ENCODE results near the gene TRDMT1.

Gene TRDMT1

GRCh38 chr10:17106991-17107390 is 94.5 kb downstream of the TRDMT1 start:
- no peaks in the 10 kb centered on the region for H3K36me3 Mint-ChIP-seq (ENCODE audit: insufficient read depth)
- H3K4me3 Mint-ChIP-seq = no peak overlapping the region
- no peaks in the 10 kb centered on the region for H3K4me1 Mint-ChIP-seq (ENCODE audit: low read depth in 2 of 2)
- H3K27me3 Mint-ChIP-seq = no peaks in the 10 kb centered on the region
- no peaks in the 10 kb centered on the region for H3K9me3 Mint-ChIP-seq
- no peak overlapping the region for H3K27ac Mint-ChIP-seq
- DNase-seq (no peak), ATAC-seq (replicated peaks) (no peak)

GRCh38 chr10:17101910-17102266 is 99.6 kb downstream of the TRDMT1 start:
- Mint-ChIP-seq H3K36me3 (ENCODE audit: insufficient read depth) (no peaks in the 10 kb centered on the region), H3K27me3 (no peaks in the 10 kb centered on the region), H3K27ac (peak overlapping the region in 1 of 2 donors; percentile 36), H3K4me1 (ENCODE audit: low read depth in 2 of 2) (no peaks in the 10 kb centered on the region), H3K4me3 (no peak overlapping the region), H3K9me3 (no peaks in the 10 kb centered on the region)
- ATAC-seq (replicated peaks) (no peak), DNase-seq (no peak)

GRCh38 chr10:17101257-17101909 is 100.1 kb downstream of the TRDMT1 start:
- ATAC-seq (replicated peaks) (no peak), DNase-seq (no peak)
- Mint-ChIP-seq H3K36me3 (ENCODE audit: insufficient read depth) (no peaks in the 10 kb centered on the region), H3K27ac (peak overlapping the region in 1 of 2 donors; percentile 36), H3K9me3 (no peaks in the 10 kb centered on the region), H3K27me3 (no peaks in the 10 kb centered on the region), H3K4me1 (ENCODE audit: low read depth in 2 of 2) (no peaks in the 10 kb centered on the region), H3K4me3 (no peak overlapping the region)

GRCh38 chr10:17100586-17100985 is 100.9 kb downstream of the TRDMT1 start:
- Mint-ChIP-seq H3K27me3 (no peaks in the 10 kb centered on the region), H3K9me3 (no peaks in the 10 kb centered on the region), H3K4me1 (ENCODE audit: low read depth in 2 of 2) (no peaks in the 10 kb centered on the region), H3K27ac (no peak overlapping the region), H3K4me3 (no peak overlapping the region), H3K36me3 (ENCODE audit: insufficient read depth) (no peaks in the 10 kb centered on the region)
- DNase-seq (no peak), ATAC-seq (replicated peaks) (no peak)

- no peaks in the 10 kb centered on the region for H3K27me3 Mint-ChIP-seq
- H3K27ac Mint-ChIP-seq = no peak overlapping the region
- no peaks in the 10 kb centered on the region for H3K4me1 Mint-ChIP-seq (ENCODE audit: low read depth in 2 of 2)
- H3K4me3 Mint-ChIP-seq = no peak overlapping the region
- H3K36me3 Mint-ChIP-seq (ENCODE audit: insufficient read depth) = peaks cover 2% of the 10 kb centered on the region
- DNase-seq = no peak
- no peaks in the 10 kb centered on the region for H3K9me3 Mint-ChIP-seq
- no peak for ATAC-seq (replicated peaks)
Observed at GRCh38 chr10:17098012-17098411, 103.5 kb downstream of the TRDMT1 start.

Data from effector memory CD8-positive, alpha-beta T cell (primary cell).